ENCODE results near the gene MTIF3.

DNA sequence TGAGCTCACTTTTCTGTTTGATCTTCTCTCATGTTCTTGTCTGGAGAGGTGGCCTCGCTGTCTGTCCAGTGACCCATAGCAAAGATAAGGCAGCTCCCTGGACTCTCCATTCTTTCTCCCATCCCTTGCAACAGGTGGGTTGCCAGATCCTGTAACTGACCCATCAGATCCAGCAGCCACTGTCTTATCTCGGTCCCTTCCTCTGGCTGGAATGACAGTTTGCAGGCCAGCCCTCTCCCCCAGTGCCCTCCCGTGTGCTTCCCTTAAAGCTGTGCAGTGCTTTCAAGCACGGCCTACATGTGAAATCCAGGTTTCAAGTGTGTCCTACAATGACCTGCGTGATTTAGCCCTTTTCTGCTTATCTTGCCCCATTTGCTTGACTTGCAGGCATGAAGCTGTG is 22.2 kb downstream of the MTIF3 start:
- TF ChIP-seq, protein P1, sequence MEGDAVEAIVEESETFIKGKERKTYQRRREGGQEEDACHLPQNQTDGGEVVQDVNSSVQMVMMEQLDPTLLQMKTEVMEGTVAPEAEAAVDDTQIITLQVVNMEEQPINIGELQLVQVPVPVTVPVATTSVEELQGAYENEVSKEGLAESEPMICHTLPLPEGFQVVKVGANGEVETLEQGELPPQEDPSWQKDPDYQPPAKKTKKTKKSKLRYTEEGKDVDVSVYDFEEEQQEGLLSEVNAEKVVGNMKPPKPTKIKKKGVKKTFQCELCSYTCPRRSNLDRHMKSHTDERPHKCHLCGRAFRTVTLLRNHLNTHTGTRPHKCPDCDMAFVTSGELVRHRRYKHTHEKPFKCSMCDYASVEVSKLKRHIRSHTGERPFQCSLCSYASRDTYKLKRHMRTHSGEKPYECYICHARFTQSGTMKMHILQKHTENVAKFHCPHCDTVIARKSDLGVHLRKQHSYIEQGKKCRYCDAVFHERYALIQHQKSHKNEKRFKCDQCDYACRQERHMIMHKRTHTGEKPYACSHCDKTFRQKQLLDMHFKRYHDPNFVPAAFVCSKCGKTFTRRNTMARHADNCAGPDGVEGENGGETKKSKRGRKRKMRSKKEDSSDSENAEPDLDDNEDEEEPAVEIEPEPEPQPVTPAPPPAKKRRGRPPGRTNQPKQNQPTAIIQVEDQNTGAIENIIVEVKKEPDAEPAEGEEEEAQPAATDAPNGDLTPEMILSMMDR (conservative IDR thresholded peaks at IDR 0.05; ENCODE audit: low read length), result no peak
- TF ChIP-seq EZH2phosphoT487 (IDR thresholded peaks at IDR 0.05; ENCODE audit: borderline replicate concordance, low read depth, low read length), result no peak
